Keratinocyte (primary cell): ENCODE measurements around the gene ZFP1.

Experiments
- CTCF ChIP-seq, 3 experiments: IDR thresholded peaks in 1 of 3; conservative IDR thresholded peaks in 1 of 3; optimal IDR thresholded peaks in 1 of 3; 2 replicates in 2 of 3; 3 replicates in 1 of 3; pipeline versions ENCODE3 to v1.5.1; 2011; ENCODE audit warnings: low read length in 3 of 3, mild to moderate bottlenecking in 3 of 3, moderate library complexity in 2 of 3, control low read depth in 1 of 3, inconsistent platforms in 1 of 3; ENCODE audit not compliant: insufficient read depth in 2 of 3; ENCODE audit errors: extremely low read depth in 1 of 3
- EZH2 ChIP-seq: IDR thresholded peaks from one replicate; pipeline ENCODE4 v1.6.1; 2012; ENCODE audit warnings: inconsistent platforms, mild to moderate bottlenecking, low read length, moderate library complexity

DNA sequence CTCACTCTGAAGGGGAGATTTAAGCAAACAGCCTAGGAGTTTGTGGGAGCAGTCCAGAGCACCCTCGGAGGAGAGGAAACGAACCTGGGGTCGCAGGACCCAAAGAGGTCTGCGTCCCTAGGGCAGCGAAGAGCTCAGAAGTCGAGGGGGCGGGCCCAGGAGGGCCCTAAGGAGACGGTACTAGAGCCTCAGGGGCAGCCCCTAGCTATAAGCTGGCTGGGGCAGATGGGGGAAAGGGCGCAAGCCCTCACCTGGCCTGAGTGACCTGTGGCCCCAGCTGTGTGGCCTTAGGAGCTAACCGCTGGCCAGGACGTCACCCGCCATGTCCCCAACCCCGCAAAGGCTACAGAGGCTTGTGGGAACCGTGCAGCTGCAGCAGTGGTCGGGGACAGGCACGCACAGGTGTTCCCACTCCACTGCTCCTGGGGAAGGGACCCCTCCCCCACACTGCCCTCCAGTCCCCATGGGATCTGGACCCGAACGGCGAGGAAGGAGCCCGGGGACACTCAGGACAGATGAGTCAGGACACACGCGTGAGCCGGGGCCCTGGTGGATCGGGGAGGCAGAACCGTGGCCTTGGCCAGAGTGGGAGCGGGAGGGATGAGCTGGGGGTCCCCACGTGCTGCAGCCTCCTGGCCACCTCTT lies 60.7 kb downstream of the ZFP1 start:
- TF ChIP-seq CTCF (optimal IDR thresholded peaks at IDR 0.05 in 1 of 3, IDR thresholded peaks at IDR 0.05 in 1 of 3, conservative IDR thresholded peaks at IDR 0.05 in 1 of 3; ENCODE audit: extremely low read depth in 1 of 3, insufficient read depth in 2 of 3, low read length in 3 of 3) (no peak), EZH2 (no peak)
